Fibroblast of skin of back (primary cell): ENCODE results near the gene HIBADH.
A peak's percentile ranks its signal among the peaks of the same experiment; 100 is the strongest.
"Not testable (repeated sequence)": the region's sequence is repeated elsewhere in the genome, so short reads cannot be mapped to it uniquely, and the experiment has no call there.

Experiments used
- DNase-seq: peaks from one replicate; pipeline ENCODE4 v3.0.0-alpha.2; 2013

The HIBADH gene

DNA sequence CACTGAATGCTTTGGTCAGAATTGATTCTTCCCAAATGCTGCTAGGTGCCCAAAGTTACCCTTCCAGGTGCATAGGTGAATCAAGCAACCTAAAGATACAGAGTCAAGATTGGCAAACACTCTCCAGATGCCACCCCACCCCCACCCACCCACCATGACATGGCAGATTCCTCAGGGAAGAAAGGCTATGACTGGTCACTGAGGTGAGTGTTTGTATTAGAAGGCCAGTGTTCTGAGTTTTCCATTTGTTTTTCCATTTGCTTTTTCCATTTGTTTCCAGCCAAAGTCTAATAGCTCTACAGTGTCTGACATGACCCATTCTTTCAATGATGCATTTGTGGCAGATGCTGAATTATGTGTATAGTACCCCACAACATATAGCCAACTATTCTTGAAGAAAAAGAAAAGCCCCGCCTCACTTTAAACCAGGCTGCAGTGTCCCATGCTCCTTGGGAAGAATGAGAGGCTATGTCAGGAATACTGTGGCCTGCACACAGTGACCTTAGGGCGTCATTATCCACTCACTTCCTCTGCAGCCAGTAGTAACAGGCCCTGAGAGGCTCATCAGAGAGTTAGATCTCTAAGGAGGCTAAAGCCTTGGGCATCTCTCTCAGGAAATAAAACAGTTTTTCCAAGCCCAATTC lies 16.1 kb upstream of the HIBADH start:
- peak; percentile 34 for DNase-seq

DNA sequence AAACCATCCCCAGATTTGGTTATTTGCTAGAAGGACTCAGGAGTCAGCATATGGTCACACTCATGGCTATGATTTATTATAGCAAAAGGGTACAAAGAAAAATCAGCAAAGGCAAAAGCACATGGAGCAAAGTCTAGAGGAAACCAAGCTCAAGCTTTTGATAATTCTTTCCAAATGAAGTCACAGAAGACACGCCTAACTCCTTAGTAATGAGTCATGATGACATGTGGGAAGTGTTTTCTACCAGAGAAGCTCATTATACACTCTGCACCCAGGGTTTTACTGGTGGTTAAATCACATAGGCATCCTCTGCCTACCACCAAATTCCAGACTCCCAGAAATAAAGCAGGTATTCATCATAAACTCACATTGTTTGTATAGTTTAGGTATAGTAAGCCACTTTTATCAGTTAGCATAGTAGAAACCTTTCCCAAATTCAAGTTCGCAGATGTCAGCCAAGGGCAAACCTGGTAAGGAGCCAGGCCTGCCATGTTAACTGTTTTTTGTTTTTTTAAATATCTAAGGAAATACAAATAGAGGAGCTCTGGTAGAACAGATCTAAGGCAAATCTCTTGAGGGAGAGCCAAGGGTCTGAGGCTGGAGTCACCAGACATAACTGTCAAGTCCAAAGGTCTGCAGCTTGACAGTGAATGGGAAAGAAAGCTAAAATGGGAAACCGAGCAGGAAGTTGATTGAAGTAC lies 15.4 kb upstream of the HIBADH start:
- peak; percentile 99 for DNase-seq

DNA sequence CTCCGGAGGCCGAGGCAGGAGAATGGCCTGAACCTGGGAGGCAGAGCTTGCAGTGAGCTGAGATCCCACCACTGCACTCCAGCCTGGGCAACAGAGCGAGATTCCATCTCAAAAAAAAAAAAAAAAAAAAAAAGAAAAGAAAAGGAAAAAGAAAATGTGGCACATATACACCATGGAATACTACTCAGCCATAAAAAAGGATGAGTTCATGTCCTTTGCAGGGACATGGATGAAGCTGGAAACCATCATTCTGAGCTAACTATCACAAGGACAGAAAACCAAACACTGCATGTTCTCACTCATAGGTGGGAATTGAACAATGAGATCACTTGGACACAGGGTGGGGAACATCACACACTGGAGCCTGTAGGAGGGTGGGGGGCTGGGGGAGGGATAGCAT lies 11.4 kb upstream of the HIBADH start:
- DNase-seq = not testable (repeated sequence)

DNA sequence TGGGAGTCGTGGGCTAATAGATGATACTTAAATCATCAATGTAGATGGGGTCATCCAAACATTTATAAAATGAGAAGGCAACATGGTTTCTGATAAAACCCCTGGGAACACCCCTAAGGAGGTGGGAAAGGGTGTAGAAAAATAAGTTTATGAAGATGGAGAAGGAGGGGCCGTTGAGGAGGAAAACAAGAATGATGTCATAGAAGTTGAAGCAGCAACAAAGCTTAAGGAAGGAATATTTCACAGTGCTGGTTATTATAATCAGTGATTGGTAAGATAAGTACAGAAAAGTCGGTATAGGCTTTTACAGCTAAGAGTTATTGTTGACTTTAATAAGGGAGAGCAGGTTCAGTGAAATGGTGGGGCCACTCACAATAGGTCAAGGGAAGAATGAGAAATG lies 9.0 kb upstream of the HIBADH start:
- no peak for DNase-seq

GRCh38 chr7:27670676-27671075 lies 8.0 kb upstream of the HIBADH start:
- no peak for DNase-seq

DNA sequence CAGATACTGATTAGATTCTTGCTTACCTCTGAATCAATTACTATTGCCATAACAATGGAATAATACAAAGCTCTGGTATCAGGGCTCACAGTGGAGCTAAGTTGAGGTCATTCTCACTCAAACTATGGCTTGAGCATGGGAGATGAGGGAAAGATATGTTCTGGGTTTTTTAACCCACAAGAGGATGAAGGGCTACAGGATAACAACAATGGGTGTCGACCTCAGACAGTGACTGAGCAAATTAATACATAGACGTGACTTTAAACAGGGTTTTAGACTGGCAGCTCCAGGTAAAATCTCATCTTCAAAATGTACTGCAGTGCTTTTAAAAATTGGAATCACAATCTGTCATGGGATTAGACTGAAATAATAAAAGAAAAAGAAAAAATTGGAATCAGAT lies 7.5 kb upstream of the HIBADH start:
- no peak for DNase-seq

DNA sequence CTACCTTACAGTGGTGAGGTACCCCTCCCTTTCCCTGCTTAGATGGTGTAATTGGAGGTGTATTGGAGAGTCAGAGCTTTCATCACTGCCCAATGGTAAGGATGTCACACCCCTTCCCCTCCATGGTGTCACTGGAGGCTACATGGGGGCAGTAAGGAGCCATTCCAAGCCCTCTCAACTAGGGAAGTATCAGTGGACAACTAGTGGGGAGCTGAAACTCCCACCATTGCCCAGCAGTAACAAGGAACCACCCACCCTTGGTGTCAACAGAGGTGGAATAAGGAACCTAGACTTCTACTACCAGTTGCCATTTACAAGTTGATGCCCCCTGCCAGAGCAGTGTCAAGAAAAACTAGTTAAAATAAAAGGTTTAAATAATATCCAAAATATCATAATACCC lies 2.8 kb upstream of the HIBADH start:
- no peak for DNase-seq

DNA sequence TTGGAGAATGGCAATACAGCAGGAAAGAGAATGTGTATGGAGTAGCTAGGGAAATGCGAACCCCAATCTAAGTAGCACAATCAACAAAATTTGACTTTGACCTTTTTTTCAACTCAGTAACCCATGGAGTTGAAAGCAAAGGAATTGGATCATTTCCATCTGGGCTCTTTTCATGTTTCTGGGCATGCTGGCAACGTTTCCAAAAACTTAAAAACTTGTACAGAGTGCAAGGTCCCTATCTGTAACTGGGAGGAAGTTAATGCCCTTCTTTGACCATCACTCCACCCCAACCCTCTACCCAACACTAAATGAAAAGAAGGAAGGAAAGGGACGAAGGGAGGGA lies 1.3 kb upstream of the HIBADH start:
- no peak for DNase-seq

GRCh38 chr7:27661811-27662489 lies 733 bp downstream of the HIBADH start:
- DNase-seq = peak; percentile 18

DNA sequence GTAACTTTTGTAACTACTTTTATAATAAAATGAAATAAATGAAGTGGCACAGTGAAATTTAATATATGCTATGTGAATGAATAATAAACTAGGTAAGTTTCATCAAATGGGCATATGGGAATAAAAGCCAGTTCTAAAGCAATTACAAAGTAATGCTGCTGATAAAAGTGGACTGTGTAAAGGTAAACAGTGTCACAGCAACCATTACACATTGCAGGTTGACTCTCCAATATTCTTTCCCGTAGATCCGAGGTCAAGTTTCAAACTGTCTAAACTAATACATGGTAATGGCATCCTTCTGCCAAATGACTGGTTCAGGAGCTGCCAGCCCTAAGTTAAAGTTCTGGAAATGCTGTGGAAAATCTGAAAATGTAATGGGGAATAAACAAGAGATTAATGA lies 6.0 kb downstream of the HIBADH start:
- DNase-seq = no peak

GRCh38 chr7:27655184-27655583 lies 7.5 kb downstream of the HIBADH start:
- DNase-seq = no peak

DNA sequence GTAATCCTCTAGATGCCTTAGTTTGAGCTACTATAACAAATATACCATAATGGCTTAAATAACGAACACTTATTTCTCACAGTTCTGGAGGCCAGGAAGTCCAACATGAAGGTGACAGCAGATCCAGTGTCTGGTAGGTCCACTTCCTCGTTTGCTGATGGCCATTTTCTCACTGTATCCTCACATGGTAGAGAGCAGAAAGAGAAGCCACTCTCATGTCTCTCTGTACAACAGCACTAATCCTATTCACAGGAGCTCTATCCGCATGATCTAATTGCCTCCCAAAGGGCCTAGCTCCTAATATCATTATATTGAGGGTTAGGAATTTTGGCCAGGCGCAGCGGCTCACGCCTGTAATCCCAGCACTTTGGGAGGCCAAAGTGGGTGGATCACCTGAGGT lies 10.2 kb downstream of the HIBADH start:
- DNase-seq = no peak

GRCh38 chr7:27651702-27652101 lies 11.0 kb downstream of the HIBADH start:
- no peak for DNase-seq

DNA sequence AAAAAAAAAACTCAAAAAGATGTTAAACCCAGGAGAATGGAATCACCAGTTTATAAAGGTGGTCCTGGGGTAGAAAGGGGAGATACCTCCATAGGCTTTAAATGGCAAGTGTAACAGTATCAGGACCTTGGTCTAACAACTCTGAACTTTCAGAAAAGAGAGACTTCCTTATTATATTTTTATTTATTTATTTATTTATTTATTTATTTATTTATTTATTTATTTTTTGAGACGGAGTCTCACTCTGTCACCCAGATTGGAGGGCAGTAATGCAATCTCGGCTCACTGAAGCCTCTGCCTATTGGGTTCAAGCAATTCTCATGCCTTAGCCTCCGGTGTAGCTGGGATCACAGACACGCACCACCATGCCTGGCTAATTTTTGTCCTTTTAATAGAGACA lies 12.4 kb downstream of the HIBADH start:
- no peak for DNase-seq

GRCh38 chr7:27647489-27647888 lies 15.2 kb downstream of the HIBADH start:
- DNase-seq = no peak

DNA sequence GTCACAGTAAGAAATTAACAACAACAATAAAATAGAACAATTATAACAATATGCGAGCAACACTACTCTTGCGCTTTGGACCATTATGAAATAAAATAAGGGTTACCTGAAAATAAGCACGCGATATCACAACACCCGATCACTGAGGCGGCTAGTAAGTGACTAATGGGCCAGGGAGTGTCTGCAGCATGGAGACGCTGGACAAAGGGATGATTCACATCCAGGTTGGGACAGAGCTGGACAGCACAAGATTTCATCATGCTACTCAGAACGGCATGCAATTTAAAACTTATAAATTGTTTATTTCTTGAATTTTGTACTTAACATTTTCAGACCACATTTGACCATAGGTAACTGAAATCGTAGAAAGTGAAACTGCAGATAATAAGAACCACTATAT lies 15.6 kb downstream of the HIBADH start:
- DNase-seq = peak; percentile 17

GRCh38 chr7:27642271-27642670 lies 20.4 kb downstream of the HIBADH start:
- no peak for DNase-seq

DNA sequence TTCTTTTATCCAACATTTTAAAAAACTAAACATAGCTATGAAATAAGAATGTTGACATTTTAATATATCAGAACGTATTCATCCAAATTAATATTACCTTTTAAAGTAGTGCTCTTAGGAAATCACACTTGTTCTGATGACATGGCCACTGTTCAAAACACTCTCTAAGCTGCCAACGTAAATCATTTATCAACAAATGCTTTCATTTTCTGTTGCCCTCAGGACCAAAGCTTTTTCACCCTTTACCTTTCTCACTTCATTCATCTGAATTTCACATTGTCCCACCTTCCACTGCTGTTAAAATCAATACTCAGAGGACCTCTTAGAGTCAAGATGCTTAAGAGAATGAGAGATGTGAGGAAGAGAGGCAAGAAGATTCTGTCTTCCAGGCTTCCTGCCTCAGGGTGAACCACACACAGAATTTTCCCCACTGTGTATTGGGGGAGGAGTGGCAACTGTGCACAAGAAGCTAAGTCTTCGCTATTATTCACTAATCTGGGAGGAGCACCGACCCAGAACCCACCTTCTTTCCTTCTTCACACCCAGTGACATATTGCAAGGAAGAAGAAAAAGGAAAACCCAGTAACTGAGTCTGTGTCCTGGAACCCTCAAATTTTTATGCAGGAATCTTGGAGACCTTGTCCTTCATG lies 21.0 kb downstream of the HIBADH start:
- DNase-seq = peak; percentile 9

DNA sequence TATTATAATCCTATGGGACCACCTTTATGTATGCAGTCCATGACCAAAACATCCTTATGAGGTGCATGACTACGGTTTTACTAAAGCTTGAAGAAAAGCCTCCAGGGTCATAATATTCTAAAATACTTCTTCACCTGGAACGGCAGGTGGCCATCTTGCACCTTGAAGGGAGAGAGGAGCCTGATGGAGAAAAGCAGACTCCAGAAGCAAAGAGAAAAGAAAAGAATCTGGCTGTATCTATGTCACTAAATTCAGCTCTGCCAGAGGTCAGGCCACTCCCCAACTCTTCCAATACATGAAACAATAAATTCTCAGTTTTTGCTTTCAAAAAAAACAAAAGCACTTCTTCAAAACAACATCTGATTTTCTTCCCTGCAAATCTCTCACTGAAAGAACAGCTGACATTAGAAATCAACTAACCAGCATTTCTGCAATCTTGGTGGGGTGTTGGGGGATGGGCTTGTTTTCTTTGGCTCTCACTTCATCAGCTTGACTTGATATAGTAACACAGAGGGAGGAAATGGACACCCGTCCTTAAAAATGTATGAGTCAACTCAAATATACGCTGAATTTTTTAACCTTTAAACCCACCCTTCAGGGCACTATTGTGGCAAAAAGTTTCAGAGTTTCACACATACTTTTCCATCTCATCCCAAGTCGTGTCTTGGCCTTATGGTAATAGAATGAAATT lies 21.7 kb downstream of the HIBADH start:
- peak; percentile 90 for DNase-seq

DNA sequence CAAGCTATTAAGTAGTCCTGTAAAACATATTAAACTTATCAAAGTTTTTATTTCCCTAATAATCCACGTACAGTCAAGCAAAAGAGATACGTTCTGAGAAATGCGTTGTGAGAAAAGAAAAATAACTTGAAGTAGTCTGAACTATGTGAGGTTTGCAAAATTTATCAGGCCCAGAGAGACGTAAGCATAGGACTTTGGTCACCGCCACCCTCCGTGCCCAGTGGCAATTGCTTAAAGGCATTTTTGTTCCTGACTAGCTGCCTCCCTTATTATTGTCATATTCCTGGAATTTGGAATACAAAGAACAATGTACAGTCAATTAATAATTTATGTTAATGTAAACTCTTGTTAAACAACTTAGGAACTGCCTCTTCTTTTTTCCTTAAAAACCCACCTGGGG lies 22.8 kb downstream of the HIBADH start:
- DNase-seq = no peak

GRCh38 chr7:27639048-27639447 lies 23.6 kb downstream of the HIBADH start:
- DNase-seq = not testable (repeated sequence)

- peak; percentile 42 for DNase-seq
These were observed 26.2 kb downstream of the HIBADH start for GRCh38 chr7:27636326-27637006.
